GM12878 (cell line): ENCODE measurements around the gene CCNC. TPM values are rescaled to one million over a fixed set of nuclear protein-coding genes. Genes with fewer than 3 reads are reported as not detected.

Experiments used
- ATAC-seq: fragments of 200-7000 bp; cut with Tn5 transposase; 3 replicates; pipeline ENCODE4 v1.9.1; 2020; ENCODE audit warnings: mild to moderate bottlenecking, moderate library complexity
- BruUV-seq: library from RNA; stranded (reverse); fragments of 400-500 nt; replicated peaks from 2 replicates; lab custom pipeline; 2021; lab: Mats Ljungman, UMichigan
- CTCF ChIA-PET: fragments of 300-600 bp; sonication (Branson Sonifier 250); formaldehyde crosslinking; extraction: SDS; loops from one replicate; lab custom pipeline; 2021; ENCODE audit warnings: inconsistent platforms; lab: Yijun Ruan, JAX
- POLR2A ChIA-PET: fragments of 350-600 bp; formaldehyde crosslinking; extraction: SDS; loops from one replicate; lab custom pipeline; 2021; ENCODE audit warnings: inconsistent platforms; lab: Charles Lee
- RAD21 ChIA-PET: fragments of 300-600 bp; sonication (Branson Sonifier 250); formaldehyde crosslinking; loops from one replicate; lab custom pipeline; 2023; ENCODE audit warnings: antibody characterized with exemption; ENCODE audit not compliant: unreplicated experiment; lab: Charles Lee
- SMC1A ChIA-PET: fragments of 300-600 bp; sonication (Branson Sonifier 250); formaldehyde crosslinking; loops from one replicate; lab custom pipeline; 2023; ENCODE audit not compliant: unreplicated experiment, uncharacterized antibody; lab: Charles Lee
- DNase-seq: peaks from one replicate; pipeline ENCODE4 v3.0.0-alpha.2; 2011; ENCODE audit warnings: low read depth, low spot score
- FAIRE-seq: peaks from 3 replicates; lab custom pipeline; 2011; peaks lifted over from hg19 to GRCh38; lab: Jason Lieb, UNC
- H2AFZ ChIP-seq: 2 replicates; pipeline ENCODE4 v1.6.0; 2011; ENCODE audit warnings: low read depth, low read length, control low read depth; ENCODE audit not compliant: control insufficient read depth
- H3K27ac ChIP-seq: 2 replicates; pipeline ENCODE4 v1.5.1; 2011; ENCODE audit warnings: control low read depth; ENCODE audit not compliant: control insufficient read depth, insufficient read depth
- H3K27me3 ChIP-seq, 2 experiments: replicated peaks in 1 of 2; 2 replicates each; pipeline versions ENCODE4 v1.6.0 to v1.6.1; 2011; ENCODE audit warnings: low read length in 1 of 2; ENCODE audit not compliant: control insufficient read depth in 2 of 2, insufficient read depth in 2 of 2
- H3K36me3 ChIP-seq, 2 experiments: 2 replicates each; pipeline ENCODE4 v1.5.1; 2011; ENCODE audit warnings: low read length in 1 of 2; ENCODE audit not compliant: control insufficient read depth in 2 of 2, insufficient read depth in 2 of 2
- H3K4me1 ChIP-seq: 2 replicates; pipeline ENCODE4 v1.6.1; 2011; ENCODE audit warnings: mild to moderate bottlenecking, low read length, moderate library complexity, mixed read lengths; ENCODE audit not compliant: control insufficient read depth, insufficient read depth
- H3K4me2 ChIP-seq: 2 replicates; pipeline ENCODE4 v1.6.0; 2011; ENCODE audit warnings: control low read depth; ENCODE audit not compliant: control insufficient read depth, insufficient read depth
- H3K4me3 ChIP-seq: fragments of 200-600 bp; sonication (generic); 2 replicates; pipeline ENCODE4 v1.5.1; 2016
- H3K79me2 ChIP-seq: 2 replicates; pipeline ENCODE4 v1.6.0; 2011; ENCODE audit warnings: low read length; ENCODE audit not compliant: control insufficient read depth, insufficient read depth
- H3K9ac ChIP-seq: 2 replicates; pipeline ENCODE4 v1.8.0; 2011; ENCODE audit warnings: low read length, control low read depth, mixed read lengths; ENCODE audit not compliant: control insufficient read depth, insufficient read depth
- H3K9me3 ChIP-seq: replicated peaks from 3 replicates; pipeline ENCODE4 v1.5.1; 2011; ENCODE audit warnings: mild to moderate bottlenecking, low read length; ENCODE audit not compliant: control insufficient read depth, insufficient read depth
- H4K20me1 ChIP-seq: 2 replicates; pipeline ENCODE4 v1.6.0; 2011; ENCODE audit not compliant: control insufficient read depth, insufficient read depth
- SIN3A ChIP-seq: IDR thresholded peaks from 2 replicates; pipeline ENCODE4 v1.6.1; 2012; ENCODE audit warnings: low read depth, low read length, improper control_type of control experiment
- SMC3 ChIP-seq: IDR thresholded peaks from 2 replicates; pipeline ENCODE4 v1.6.1; 2011; ENCODE audit warnings: low read length, improper control_type of control experiment, borderline replicate concordance
- SP1 ChIP-seq: IDR thresholded peaks from one replicate; pipeline ENCODE4 v1.6.1; 2011; ENCODE audit warnings: low read depth, low read length
- SREBF2 ChIP-seq: IDR thresholded peaks from 2 replicates; pipeline ENCODE4 v1.6.1; 2012; ENCODE audit warnings: mild to moderate bottlenecking, low read length
- WGBS: methylation state at CpG from one replicate; pipeline ENCODE4 v1.1.6; 2016; ENCODE audit warnings: low lambda C conversion rate; ENCODE audit not compliant: insufficient replicate concordance, insufficient coverage; ENCODE audit errors: missing lambda C conversion rate; 5-methylcytosine and 5-hydroxymethylcytosine counted together
- in situ Hi-C: fragments of 300-500 bp; cut with MboI; formaldehyde crosslinking; loops from 9 replicates; pipeline ENCODE4 v1.14.3; 2018; ENCODE audit warnings: mixed read lengths
- intact Hi-C: fragments of 100-400 bp; cut with micrococcal nuclease; formaldehyde crosslinking; loops from one replicate; pipeline ENCODE4 v1.14.2; 2022; ENCODE audit not compliant: unreplicated experiment
- polyA plus RNA-seq, 11 experiments: library from polyadenylated mRNA; depleted of rRNA in 4 of 11; unstranded in 6 of 11; stranded (reverse) in 5 of 11; fragments of >200 nt; fragmentation: Nextera tagmentation in 4 of 11; fragmentation: Illumina TruSeq in 1 of 11; extraction: Ambion mirVana in 4 of 11; extraction: Trizol in 1 of 11; gene quantifications; 1 replicate in 1 of 11; 2 replicates in 10 of 11; pipeline versions ENCODE4 v1.2.1 to v1.2.3, GENCODE V29; 2011 to 2016; ENCODE audit warnings: inconsistent platforms in 2 of 11, missing spikeins in 2 of 11, low read depth in 1 of 11
- total RNA-seq, 4 experiments: library from RNA; depleted of rRNA in 3 of 4; stranded (reverse); fragments of >200 nt in 3 of 4; fragmentation: Illumina TruSeq in 1 of 4; extraction: Trizol in 1 of 4; gene quantifications; 2 replicates each; pipeline versions ENCODE4 v1.2.1 to v1.2.3, GENCODE V29; 2013 to 2021
- TF ChIP-seq, protein P1 (sequence below): fragments of 450-650 bp; IDR thresholded peaks from 2 replicates; pipeline ENCODE4 v1.6.1; 2018; ENCODE audit warnings: borderline replicate concordance, mild to moderate bottlenecking; ENCODE audit not compliant: partially characterized antibody

Gene CCNC
- total and polyA plus RNA-seq, 10 of the 15 experiments (the other 5 are each of a cell fraction or from before 2014, with no cell fraction given), result 68.5 to 168 (median 99.4) TPM

DNA sequence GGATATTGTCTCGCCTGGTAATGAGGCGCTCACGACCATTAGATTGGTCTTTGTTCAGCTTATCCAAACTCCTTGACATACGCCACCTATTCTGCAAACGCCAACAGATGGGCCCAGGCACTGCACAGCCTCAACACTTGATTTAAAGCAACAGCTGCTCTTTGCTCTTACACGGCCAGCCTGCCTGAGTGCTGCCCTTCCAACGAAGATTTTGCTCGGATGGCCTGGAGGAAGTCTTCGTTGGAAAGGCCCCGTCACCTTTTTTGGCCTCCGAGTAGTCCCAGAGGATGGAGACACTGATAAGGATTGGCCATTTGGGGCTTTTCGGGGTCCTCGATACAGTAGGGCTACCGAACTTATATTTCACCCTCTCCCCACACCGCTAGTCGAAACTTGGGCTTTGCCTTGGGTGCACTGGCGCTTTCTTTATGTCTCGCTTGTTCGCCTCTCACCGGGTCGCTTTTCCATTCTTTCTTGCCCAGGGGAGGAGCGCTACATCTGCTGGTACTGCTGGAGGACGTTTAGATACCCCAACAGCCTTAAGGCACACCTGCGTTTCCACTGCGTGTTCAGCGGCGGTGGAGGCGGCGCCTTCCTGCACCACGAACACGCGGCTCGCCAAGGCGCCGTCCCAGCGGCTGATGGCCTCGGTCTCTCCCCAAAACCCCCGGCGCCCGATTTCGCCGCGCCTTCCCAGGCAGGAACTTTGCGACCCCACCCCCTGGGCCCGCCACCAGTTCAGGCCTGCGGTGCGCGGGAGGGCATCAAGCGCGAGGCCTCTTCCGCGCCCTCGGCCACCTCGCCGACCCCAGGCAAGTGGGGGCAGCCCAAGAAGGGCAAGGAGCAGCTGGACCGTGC is 44.3 kb upstream of the CCNC start:
- 76% methylated on average over 42 of the region's 56 CpGs for WGBS
- Histone ChIP-seq H3K4me2 (peak overlapping the region; percentile 65), H3K9ac (no peak overlapping the region), H3K4me3 (peak overlapping the region; percentile 49; the same call in 1 of the 2 replicates), H3K27me3 (peaks cover 7 to 24% of the 10 kb centered on the region in 2 experiments), H3K9me3 (peaks cover 6% of the 10 kb centered on the region; the same call in 2 of the 3 replicates), H3K79me2 (no peaks in the 10 kb centered on the region), H3K4me1 (peaks cover 19% of the 10 kb centered on the region), H4K20me1 (no peaks in the 10 kb centered on the region), H3K36me3 (no peaks in the 10 kb centered on the region), H2AFZ (peak overlapping the region; percentile 81)
- no peak for FAIRE-seq
- no TSS peak for BruUV-seq
- DNase-seq, result no peak
- ChIA-PET RAD21 (no interaction called here), SMC1A (no interaction called here), CTCF (no interaction called here), POLR2A (no interaction called here)
- ATAC-seq, result no peak
- intact Hi-C loops, result loop anchor here (5.0 kb wide), 3 partner anchors 95 to 280 kb away; partner anchors contain the start of gene USP45
- TF ChIP-seq SIN3A (no peak), SP1 (no peak), SREBF2 (no peak), SMC3 (no peak)
- TF ChIP-seq, protein P1, sequence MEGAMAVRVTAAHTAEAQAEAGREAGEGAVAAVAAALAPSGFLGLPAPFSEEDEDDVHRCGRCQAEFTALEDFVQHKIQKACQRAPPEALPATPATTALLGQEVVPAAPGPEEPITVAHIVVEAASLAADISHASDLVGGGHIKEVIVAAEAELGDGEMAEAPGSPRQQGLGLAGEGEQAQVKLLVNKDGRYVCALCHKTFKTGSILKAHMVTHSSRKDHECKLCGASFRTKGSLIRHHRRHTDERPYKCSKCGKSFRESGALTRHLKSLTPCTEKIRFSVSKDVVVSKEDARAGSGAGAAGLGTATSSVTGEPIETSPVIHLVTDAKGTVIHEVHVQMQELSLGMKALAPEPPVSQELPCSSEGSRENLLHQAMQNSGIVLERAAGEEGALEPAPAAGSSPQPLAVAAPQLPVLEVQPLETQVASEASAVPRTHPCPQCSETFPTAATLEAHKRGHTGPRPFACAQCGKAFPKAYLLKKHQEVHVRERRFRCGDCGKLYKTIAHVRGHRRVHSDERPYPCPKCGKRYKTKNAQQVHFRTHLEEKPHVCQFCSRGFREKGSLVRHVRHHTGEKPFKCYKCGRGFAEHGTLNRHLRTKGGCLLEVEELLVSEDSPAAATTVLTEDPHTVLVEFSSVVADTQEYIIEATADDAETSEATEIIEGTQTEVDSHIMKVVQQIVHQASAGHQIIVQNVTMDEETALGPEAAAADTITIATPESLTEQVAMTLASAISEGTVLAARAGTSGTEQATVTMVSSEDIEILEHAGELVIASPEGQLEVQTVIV, result no peak
- TF ChIP-seq, all 136 proteins: peak for 0
- no peak overlapping the region for H3K27ac ChIP-seq
- in situ Hi-C loops, result no loop called here
